HG03060 (cell line): ENCODE data around the gene RRM2.
"Not testable (repeated sequence)": the region's sequence is repeated elsewhere in the genome, so short reads cannot be mapped to it uniquely, and the experiment has no call there.

ENCODE experiments used
- ATAC-seq: cut with Tn5 transposase; IDR thresholded peaks from one replicate; pipeline ENCODE4 v1.9.1; 2021; ENCODE audit warnings: low read depth, moderate number of reproducible peaks; ENCODE audit not compliant: unreplicated experiment

Gene RRM2

DNA sequence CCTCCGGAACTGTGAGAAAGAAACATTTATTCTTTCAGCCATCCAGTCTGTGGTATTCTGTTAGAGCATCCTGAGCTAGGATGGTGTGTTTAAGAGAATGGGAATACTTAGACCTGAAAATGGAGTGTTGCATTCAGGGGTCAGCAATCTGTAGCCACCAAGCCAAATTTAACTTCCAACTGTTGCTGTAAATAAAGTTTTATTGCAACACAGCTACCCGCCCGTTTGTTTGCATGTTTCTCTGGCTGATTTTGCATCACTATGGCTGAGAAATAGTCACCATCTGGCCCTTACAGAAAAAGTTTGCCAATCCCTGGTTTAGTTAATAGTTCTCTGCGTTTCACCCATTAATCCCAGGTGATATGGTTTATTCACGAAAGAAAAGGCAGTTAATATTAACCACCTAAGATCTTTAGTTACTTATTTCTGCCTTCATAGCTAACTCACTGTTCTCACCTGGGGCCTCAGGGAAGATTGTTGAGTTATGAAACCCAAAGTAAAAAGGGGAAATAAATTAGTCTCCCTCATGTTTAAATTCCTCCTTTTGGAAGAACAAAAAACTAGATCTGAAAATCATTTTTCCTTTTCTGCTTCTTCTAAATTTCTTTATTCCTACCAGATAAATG lies 32.9 kb upstream of the RRM2 start:
- no peak for ATAC-seq

DNA sequence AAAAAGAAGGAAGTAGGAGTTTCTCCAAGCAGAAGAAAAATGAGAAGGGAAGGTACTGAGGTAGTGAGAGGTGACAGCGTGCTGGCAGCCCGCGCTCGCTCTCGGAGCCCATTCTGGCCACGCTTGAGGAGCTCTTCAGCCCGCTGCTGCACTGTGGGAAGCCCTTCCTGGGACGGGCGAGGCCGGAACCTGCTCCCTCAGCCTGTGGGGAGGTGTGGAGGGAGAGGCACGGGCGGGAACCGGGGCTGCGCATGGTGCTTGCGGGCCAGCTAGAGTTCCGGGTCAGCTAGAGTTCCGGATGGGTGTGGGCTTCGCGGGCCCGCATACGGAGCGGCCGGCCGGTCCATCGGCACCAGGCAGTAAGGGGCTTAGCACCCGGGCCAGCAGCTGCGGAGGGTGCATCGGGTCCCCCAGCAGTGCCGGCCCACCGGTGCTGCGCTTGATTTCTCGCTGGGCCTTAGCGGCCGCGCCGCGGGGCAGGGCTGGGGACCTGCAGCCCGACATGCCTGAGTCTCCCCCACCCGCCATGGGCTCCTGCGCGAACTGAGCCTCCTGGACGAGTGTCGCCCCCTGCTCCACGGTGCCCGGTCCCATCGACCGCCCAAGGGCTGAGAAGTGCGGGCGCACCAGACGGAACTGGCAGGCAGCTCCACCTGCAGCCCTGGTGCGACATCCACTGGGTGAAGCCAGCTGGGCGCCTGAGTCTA lies 31.2 kb upstream of the RRM2 start:
- no peak for ATAC-seq

DNA sequence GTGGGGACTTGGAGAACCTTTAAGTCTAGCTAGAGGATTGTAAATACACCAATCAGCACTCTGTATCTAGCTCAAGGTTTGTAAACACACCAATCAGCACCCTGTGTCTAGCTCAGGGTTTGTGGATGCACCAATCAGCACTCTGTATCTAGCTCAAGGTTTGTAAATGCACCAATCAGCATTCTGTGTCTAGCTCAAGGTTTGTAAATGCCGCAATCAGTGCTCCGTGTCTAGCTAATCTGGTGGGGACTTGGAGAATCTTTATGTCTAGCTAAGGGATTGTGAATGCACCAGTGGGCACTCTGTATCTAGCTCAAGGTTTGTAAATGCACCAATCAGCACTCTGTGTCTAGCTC lies 30.7 kb upstream of the RRM2 start:
- not testable (repeated sequence) for ATAC-seq

DNA sequence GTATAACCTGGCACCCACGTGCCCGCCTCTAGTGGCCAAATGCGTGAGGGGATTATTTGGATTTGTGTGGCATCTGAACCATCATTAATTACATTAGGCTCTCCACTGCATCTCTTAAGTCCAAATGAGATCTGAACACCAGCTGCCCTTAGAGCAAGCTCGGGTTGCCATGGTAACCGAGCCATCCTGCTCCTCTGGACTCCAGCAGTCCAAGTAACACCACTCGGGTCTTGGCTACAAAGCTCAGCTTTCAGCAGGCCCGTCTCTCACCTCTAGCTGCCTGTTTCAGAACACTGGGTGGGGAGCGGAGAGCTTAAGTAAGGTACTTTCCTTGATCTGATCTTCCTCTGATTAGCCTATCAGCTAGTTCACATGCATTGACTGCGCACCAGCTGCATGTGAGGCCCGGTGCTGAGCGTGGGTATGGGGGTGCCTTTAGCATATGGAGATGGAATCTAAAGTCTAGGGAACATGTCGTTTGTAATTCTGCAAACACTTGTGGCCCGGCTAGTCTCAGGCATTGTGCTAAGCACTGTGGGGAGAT lies 28.2 kb upstream of the RRM2 start:
- ATAC-seq = no peak

DNA sequence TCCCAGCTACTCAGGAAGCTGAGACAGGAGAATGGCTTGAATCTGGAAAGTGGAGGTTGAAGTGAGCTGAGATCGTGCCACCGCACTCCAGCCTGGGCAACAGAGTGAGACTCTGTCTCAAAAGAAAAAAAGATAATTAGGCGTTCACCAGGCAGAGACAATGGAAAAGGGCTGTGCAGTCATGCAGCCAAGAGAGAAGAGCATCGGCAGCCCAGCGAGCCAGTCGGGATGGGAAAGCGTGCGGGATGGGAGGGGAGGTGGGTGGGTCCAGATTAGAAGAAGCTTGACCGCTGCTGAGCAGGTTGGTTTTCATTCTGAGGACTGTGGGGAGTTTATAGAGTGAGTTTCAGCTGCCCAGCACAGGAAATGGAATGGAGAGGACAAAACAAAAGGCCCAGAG lies 27.4 kb upstream of the RRM2 start:
- ATAC-seq = no peak

DNA sequence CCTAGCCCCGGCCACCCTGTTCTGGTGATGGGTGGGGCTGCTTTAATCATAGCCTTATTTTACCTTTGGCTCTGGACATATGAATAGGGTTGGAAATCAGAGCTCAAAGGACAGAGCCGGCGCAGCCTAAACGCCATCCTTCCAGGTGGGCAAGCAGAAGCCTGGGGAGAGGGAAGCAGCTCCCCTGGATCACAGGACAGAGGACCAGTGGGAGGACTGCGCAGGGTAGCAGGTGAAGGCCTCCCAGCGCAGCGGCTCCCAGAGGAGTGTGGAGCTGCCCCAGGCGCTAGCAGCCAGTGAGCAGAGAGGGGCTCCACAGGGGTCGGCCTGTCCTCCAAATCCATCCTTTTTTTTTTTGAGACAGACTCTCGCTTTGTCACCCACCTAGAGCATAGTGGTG lies 25.9 kb upstream of the RRM2 start:
- no peak for ATAC-seq

DNA sequence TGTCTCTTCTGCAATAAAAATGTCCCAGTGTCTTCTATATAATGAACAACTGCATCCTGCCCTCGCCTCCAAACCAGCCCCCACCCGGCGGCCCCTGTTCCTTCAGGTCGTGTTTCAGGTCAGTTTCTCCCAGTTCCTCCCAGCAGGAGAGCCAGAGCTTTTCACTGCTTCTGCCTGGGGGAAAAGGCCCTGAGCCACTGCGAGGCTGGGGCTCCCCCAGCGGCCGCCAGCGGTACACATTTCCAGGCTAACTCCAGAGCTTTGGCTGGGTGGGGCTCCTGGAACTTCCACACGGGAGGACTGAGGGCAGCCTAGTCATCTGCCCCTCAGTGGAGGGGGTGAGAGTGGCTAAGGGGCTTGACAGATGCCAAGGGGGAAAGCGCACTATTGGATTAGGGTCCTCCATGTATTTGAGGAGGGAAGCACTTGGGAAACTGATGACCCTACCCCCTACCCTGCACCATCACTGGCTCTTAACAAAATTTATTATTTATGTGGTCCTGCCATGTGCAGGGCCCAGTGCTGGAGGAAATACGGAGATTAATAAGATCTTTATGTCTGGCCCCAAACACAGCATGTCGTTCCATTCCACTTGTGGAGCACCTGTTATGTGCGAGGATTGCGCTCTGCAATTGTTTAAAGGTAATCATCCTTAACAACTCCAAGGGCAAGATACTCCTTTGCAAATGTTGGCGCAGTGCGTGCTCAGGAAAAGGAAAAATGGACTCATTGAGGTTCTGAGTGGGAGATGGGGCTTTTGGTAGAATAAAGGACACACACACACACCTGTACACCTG lies 25.0 kb upstream of the RRM2 start:
- ATAC-seq = no peak

DNA sequence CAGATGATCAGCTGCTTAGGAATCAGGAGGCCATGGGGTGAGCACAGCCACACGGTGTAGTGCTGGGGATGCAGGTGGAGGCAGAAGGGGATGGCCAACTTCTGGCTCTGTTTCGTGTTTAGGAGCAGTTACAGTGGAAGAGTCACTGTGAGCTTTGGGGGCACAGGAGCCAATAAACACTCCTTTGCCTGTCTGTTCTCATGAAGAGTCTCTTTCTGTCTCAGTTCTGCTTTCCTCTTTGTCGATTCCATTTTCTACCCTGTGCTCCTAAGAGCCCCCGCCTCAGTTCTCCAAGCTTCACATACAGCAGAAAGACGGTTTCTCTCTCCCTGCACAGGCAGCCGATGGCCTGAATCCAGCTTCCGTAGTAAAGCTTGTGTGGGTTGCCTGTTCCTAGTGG lies 21.0 kb upstream of the RRM2 start:
- ATAC-seq = no peak

DNA sequence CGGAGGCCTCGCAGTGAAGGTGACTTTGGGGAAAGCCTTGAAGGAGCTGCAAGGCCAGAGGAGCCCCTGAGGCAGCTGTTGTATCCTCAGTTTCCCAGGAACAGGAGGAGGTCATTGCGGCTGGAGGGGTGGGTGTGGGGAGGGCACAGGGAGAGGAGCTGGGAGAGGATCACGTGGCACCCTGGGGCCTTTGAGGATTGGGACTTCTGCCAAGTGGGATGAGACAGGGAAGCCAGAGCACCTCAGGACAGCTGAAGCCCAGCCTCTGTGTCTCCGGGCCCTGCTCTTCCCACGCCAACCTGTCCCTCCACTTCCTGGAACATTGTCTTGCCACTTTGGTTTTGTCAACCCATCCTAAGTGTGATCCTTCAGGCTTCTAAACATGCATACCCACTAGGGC lies 19.4 kb upstream of the RRM2 start:
- ATAC-seq = no peak

DNA sequence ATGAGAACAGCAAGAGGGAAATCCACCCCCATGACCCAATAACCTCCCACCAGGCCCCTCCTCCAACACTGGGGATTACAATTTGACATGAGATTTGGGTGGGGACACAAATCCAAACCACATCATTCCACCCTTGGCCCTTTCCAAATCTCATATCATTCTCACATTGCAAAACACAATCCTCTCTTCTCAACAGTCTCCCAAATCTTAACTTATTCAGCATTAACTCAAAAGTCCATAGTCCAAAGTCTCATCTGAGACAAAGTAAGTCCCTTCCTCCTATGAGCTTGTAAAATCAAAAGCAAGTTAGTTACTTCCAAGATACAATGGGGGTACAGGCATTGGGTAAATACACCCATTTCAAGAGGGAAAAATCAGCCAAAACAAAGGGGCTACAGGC lies 17.6 kb upstream of the RRM2 start:
- ATAC-seq = not testable (repeated sequence)

DNA sequence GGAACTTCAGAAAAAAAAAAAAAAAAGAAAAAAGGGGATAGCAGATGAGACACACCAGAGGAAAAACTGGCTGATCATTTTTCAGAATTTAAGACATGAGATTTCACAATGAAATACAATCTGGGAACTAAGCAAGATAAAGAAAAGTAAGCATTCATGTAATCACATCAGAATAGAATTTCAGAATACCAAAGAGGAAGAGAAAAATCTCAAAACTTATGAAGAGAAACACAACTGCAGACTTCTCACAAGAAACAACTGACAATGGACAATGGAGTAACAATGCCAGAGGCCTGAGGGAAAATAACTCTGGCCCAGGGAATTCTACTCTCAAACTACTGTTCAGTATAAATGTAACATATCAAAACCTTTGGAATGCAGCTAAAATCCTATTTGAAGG lies 13.2 kb upstream of the RRM2 start:
- ATAC-seq = no peak

DNA sequence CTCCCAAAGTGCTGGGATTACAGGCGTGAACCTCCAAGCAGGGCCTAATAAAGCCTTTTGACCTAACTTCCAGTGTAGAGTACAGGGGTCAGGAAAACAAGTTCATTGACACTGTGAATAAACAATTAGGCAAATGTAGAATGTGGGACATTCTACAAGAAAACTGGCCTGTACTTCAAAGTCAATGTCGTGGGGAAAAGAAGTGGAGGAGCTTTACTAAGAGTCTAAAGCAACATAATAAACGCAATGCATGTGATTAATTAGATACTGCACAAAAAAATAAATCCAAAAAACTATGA lies 3.6 kb upstream of the RRM2 start:
- ATAC-seq = no peak

DNA sequence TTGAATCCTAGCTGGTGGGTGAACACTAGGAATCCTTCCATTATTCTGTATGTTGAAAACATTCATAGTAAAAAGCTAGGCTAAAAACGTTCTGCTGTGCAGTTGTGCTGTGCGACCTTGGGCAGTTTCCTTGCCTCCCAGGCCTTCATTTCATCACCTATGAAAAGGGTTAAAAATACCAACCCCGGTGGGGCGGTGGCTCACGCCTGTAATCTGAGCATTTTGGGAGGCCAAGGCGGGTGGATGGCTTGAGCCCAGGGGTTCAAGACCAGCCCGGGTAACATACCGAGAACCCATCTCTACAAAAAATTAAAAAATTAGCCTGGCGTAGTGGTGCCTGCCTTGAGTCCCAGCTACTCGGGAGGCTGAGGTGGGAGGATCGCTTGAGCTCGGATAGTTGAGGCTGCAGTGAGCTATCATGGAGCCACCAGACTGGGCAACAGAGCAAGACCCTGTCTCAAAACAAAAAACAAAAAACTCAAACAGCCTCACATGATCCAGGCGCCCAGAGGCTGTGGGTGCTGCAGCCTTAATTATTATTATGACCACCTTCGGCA lies 2.9 kb upstream of the RRM2 start:
- ATAC-seq = peak; percentile 0

DNA sequence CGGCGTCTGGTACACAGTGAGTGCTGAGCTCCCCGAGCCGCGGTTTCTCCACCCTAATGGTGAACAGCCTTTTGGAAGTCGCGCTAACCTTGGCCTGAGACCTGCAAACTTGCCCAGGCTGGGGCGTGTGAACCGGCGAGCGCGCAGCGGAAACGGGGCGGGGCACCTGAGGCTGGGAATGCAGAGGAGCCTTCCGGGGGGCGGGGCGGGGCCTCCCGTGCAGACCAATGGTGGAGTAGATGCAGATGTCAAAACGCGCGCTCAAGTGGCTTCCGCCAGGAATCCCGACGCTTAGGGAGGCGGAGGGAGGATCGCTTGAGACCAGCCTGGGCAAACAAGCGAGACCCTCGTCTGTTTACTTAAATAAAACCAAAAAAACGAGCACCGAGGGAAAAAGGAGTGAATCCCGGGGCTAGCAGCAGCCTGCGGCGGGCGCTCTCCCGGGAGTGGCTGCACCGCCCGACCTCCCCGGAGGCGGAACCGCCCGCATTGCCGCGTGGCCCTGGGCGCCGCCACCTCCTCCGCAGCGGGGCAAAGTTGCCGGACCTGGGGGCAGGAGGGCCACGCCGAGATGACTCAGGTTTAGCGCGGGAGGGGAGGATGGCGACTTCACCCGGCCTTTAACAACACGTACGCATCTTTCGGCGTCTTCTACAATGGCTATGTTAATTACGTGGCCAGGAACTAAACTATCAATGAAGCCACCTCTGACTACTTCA lies 2.2 kb upstream of the RRM2 start:
- ATAC-seq = peak; percentile 35

DNA sequence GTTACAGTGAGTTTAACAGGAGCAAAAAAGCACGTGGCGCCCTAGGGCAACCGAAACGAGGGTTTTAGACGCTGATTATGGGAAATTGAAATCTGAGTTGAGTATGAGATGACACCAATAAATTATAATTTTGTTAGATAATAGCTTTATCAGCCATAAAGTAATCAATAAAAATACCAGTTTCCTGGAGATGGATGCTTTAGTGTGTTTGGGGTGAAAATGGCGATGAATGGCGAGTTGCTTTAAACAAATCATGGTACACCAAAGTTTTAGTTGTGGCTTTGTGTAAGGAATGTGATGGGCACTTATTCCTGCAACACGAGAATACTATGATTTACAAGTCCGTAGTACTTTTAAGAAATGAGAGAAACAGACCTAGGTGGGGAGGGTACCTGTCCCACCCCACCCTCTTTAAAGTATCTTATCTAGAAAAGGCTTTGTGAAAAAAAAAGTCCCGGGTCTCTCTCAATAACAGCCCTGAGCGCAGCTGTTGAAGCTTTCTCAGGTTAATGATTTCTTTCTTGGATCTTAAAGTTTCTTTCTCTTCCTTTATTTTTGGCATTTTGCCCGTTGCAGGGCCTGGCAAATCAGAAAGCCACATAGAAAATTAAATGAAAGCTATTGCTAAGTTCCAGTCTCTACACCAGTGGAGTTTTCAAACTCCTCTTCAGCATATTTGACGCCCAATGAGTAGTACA lies 1.5 kb upstream of the RRM2 start:
- no peak for ATAC-seq

DNA sequence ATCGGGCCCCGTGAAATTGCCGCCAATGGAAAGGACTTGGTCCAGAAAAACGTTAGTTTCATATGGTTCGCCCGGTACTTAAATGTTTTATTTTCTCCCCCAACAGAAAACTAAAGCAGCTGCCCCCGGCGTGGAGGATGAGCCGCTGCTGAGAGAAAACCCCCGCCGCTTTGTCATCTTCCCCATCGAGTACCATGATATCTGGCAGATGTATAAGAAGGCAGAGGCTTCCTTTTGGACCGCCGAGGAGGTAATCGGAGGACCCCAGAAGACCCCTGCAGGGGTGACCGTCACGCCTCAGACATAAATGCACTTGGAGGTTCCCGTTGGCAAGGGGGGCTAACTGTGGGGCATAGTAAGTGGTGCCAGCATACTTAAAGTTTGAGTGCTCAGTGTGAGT lies 742 bp downstream of the RRM2 start:
- no peak for ATAC-seq

DNA sequence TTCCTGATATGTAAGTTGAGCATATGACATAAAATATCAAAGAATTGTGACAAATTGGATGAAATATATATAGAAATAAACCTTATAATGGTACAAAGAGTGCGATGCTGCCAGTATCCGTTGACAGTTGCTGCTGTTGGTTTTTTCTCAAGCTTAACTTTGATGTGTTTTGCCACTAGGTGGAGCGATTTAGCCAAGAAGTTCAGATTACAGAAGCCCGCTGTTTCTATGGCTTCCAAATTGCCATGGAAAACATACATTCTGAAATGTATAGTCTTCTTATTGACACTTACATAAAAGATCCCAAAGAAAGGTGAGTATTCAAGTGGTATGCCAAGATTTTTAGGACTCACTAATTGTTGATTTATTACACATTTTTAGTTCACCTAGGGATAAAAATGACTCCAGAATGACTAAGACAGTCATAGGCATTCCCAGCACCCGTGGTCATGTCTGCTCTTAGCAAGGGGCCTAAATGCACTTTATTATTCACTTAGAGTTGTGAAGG lies 2.1 kb downstream of the RRM2 start:
- no peak for ATAC-seq

DNA sequence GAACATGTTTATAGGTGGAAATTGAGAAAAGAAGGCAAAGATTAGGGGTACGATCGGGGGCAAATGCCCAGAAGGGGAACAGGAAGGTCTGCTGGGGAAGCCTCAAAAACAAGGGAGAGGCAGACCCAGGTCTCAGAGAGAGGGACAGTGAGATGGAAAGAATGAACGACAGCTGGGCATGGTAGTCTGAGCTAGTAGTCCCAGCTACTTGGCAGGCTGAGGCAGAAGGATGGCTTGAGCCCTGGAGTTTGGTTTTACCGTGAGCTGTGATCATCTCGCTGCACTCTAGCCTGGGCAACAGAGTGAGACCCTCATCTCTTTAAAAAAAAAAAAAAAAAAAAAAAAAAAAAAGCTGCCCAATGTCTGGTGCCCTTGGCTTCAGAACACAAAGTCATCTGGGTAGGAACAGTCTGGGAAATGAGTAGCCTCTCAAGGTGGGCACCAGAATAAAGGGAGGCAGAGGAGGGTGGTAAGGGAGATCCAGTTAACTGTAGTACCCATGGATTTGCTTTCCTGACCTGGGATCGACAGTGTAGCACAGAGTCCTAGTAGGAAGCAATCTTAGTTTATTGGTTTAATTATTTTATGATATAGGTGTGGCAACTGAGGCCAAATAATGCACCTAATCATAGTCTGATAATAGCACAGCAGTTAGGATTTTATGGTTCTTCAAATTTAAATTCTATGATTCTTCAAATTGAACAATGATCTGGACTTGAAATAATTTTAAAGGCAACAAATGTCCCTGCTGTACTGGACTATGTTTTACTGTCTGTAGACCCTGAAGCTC lies 3.5 kb downstream of the RRM2 start:
- no peak for ATAC-seq

DNA sequence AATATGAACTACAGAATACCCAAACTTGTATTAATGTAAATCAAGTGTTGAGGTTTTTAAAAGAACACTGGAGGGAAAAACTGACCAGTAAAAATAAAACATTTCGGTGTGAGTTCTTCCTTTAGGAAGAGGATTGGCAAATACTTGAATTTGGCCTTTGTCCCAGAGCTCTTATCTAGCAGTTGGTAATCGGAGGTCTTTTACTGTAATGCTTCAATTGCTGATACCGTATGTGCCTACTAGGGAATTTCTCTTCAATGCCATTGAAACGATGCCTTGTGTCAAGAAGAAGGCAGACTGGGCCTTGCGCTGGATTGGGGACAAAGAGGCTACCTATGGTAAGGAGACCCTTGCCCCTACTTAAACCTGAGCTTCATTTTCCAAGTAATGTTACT lies 4.1 kb downstream of the RRM2 start:
- ATAC-seq = no peak
